Retinal pigment epithelial cell (primary cell): ENCODE results near the gene LGALS14.
"Not testable (repeated sequence)": the region's sequence is repeated elsewhere in the genome, so short reads cannot be mapped to it uniquely, and the experiment has no call there.

Source experiments
- DNase-seq: peaks from one replicate; pipeline ENCODE4 v3.0.0-alpha.2; 2010; ENCODE audit warnings: low read depth
- H3K4me3 ChIP-seq: 2 replicates; pipeline ENCODE4 v1.5.1; 2011; ENCODE audit warnings: mild to moderate bottlenecking, low read length, control low read depth, moderate library complexity
- CTCF ChIP-seq: conservative IDR thresholded peaks from 2 replicates; pipeline ENCODE4 v1.5.1; 2011; ENCODE audit warnings: low read depth, low read length, control low read depth, inconsistent platforms

The LGALS14 gene

GRCh38 chr19:39680593-39680992, 23.7 kb upstream of the LGALS14 start:
- no peak overlapping the region for H3K4me3 ChIP-seq
- DNase-seq = no peak
- no peak for TF ChIP-seq CTCF

GRCh38 chr19:39681416-39681815, 22.9 kb upstream of the LGALS14 start:
- no peak for DNase-seq
- no peak for TF ChIP-seq CTCF
- H3K4me3 ChIP-seq = no peak overlapping the region

- no peak overlapping the region for H3K4me3 ChIP-seq
- TF ChIP-seq CTCF = no peak
- no peak for DNase-seq
These were observed 20.0 kb upstream of the LGALS14 start for GRCh38 chr19:39684267-39684666.

- no peak for DNase-seq
- TF ChIP-seq CTCF = no peak
- H3K4me3 ChIP-seq = no peak overlapping the region
These were observed 17.5 kb upstream of the LGALS14 start for GRCh38 chr19:39686739-39687138.

GRCh38 chr19:39688637-39689036, 15.6 kb upstream of the LGALS14 start:
- DNase-seq = not testable (repeated sequence)

GRCh38 chr19:39692166-39692565, 12.1 kb upstream of the LGALS14 start:
- no peak for TF ChIP-seq CTCF
- DNase-seq = no peak
- H3K4me3 ChIP-seq = no peak overlapping the region

More at GRCh38 chr19:39688637-39689036, 15.6 kb upstream of the LGALS14 start:
- not testable (repeated sequence) for H3K4me3 ChIP-seq

- DNase-seq = no peak
- no peak for TF ChIP-seq CTCF
- no peak overlapping the region for H3K4me3 ChIP-seq
These were observed 11.5 kb upstream of the LGALS14 start for GRCh38 chr19:39692822-39693221.

GRCh38 chr19:39695759-39696158, 8.5 kb upstream of the LGALS14 start:
- DNase-seq = no peak
- H3K4me3 ChIP-seq = no peak overlapping the region
- no peak for TF ChIP-seq CTCF
